HepG2 (cell line): ENCODE measurements around the gene TGFBRAP1. TPM values are rescaled to one million over a fixed set of nuclear protein-coding genes. Genes with fewer than 3 reads are reported as not detected.

Source experiments
- ATAC-seq: fragments of 200-7000 bp; cut with Tn5 transposase; 3 replicates; pipeline ENCODE4 v1.9.1; 2020; ENCODE audit warnings: mild to moderate bottlenecking, moderate library complexity
- BruUV-seq: library from RNA; stranded (reverse); fragments of 400-500 nt; replicated peaks from 2 replicates; lab custom pipeline; 2021; lab: Mats Ljungman, UMichigan
- CTCF ChIA-PET: fragments of 300-600 bp; formaldehyde crosslinking; extraction: SDS; loops from one replicate; lab custom pipeline; 2021; ENCODE audit warnings: low total read pairs, inconsistent platforms, low intra/inter-chr PET ratio; lab: Yijun Ruan, JAX
- POLR2A ChIA-PET: fragments of 350-600 bp; sonication (Branson Sonifier 250); formaldehyde crosslinking; loops from one replicate; lab custom pipeline; 2020; ENCODE audit warnings: antibody characterized with exemption, inconsistent platforms; lab: Yijun Ruan, JAX
- DNase-seq: peaks from one replicate; pipeline ENCODE4 v3.0.0-alpha.2; 2015; ENCODE audit warnings: low spot score
- FAIRE-seq: peaks from 3 replicates; lab custom pipeline; 2011; peaks lifted over from hg19 to GRCh38; lab: Jason Lieb, UNC
- H2AFZ ChIP-seq: one replicate; pipeline ENCODE4 v1.6.1; 2011; ENCODE audit warnings: low read length, inconsistent platforms
- H3K27ac ChIP-seq: fragments of 300-600 bp; 3 replicates; pipeline ENCODE4 v1.8.0; 2011; ENCODE audit warnings: mixed run types, mild to moderate bottlenecking, mixed read lengths, low read length, inconsistent platforms; ENCODE audit not compliant: insufficient read depth; ENCODE audit errors: extremely low read length
- H3K27me3 ChIP-seq, 2 experiments: fragments of 200-600 bp in 1 of 2; 2 replicates in 1 of 2; 3 replicates in 1 of 2; pipeline versions ENCODE4 v1.6.0 to v1.8.0; 2011; ENCODE audit warnings: low read length in 2 of 2, mild to moderate bottlenecking in 2 of 2, moderate library complexity in 2 of 2, inconsistent platforms in 1 of 2; ENCODE audit not compliant: insufficient read depth in 2 of 2, control insufficient read depth in 1 of 2
- H3K36me3 ChIP-seq, 2 experiments: fragments of 200-600 bp in 1 of 2; replicated peaks in 1 of 2; 2 replicates in 1 of 2; 3 replicates in 1 of 2; pipeline versions ENCODE4 v1.5.1 to v1.8.0; 2011; ENCODE audit warnings: low read length in 2 of 2, inconsistent platforms in 1 of 2; ENCODE audit not compliant: insufficient read depth in 2 of 2, control insufficient read depth in 1 of 2
- H3K4me1 ChIP-seq: 2 replicates; pipeline ENCODE4 v1.5.1; 2012; ENCODE audit warnings: low read length, inconsistent platforms; ENCODE audit not compliant: insufficient read depth
- H3K4me2 ChIP-seq: 2 replicates; pipeline ENCODE4 v1.6.0; 2011; ENCODE audit warnings: low read depth, low read length, inconsistent platforms
- H3K4me3 ChIP-seq, 3 experiments: fragments of 200-600 bp in 1 of 3; sonication (generic), shearing (Covaris generic) in 1 of 3; replicated peaks in 1 of 3; 2 replicates each; pipeline ENCODE4 v1.5.1; 2011 to 2016; ENCODE audit warnings: low read length in 3 of 3, inconsistent platforms in 2 of 3, low read depth in 2 of 3, mild to moderate bottlenecking in 2 of 3, control low read depth in 1 of 3, mixed read lengths in 1 of 3; ENCODE audit not compliant: insufficient read depth in 1 of 3
- H3K79me2 ChIP-seq: one replicate; pipeline ENCODE4 v1.6.1; 2011; ENCODE audit warnings: low read length, inconsistent platforms; ENCODE audit not compliant: insufficient read depth
- H3K9ac ChIP-seq: 2 replicates; pipeline ENCODE4 v1.6.0; 2011; ENCODE audit warnings: mild to moderate bottlenecking, low read depth, low read length, inconsistent platforms; ENCODE audit not compliant: insufficient read depth
- H3K9me3 ChIP-seq: 2 replicates; pipeline ENCODE4 v1.5.1; 2012; ENCODE audit warnings: mild to moderate bottlenecking, low read length
- H4K20me1 ChIP-seq: 2 replicates; pipeline ENCODE4 v1.6.0; 2011; ENCODE audit warnings: inconsistent platforms, mild to moderate bottlenecking, low read length, moderate library complexity; ENCODE audit not compliant: insufficient read depth
- ATF7 ChIP-seq, 2 experiments: fragments of 450-650 bp in 1 of 2; sonication (generic) in 1 of 2; formaldehyde crosslinking in 1 of 2; IDR thresholded peaks; 2 replicates each; pipeline versions ENCODE4 v1.4.0 to v1.6.1; 2016 to 2020; ENCODE audit warnings: antibody characterized with exemption in 1 of 2, mild to moderate bottlenecking in 1 of 2, missing genetic modification reagents in 1 of 2
- BCL6 ChIP-seq: IDR thresholded peaks from 2 replicates; pipeline ENCODE4 v1.6.1; 2016; ENCODE audit warnings: missing genetic modification reagents, missing compliant biosample characterization
- CBX5 ChIP-seq: sonication (generic); formaldehyde crosslinking; IDR thresholded peaks from 2 replicates; pipeline ENCODE4 v1.4.0; 2020; ENCODE audit warnings: missing genetic modification reagents, borderline replicate concordance
- CREB3 ChIP-seq: sonication (generic); formaldehyde crosslinking; IDR thresholded peaks from 2 replicates; pipeline ENCODE4 v1.5.0; 2020; ENCODE audit warnings: missing genetic modification reagents
- DRAP1 ChIP-seq: IDR thresholded peaks from 2 replicates; pipeline ENCODE4 v1.6.1; 2016; ENCODE audit warnings: missing genetic modification reagents, missing compliant biosample characterization
- GATA4 ChIP-seq: sonication (generic); IDR thresholded peaks from 2 replicates; pipeline ENCODE4 v1.6.1; 2016; ENCODE audit warnings: antibody characterized with exemption, low read depth, borderline replicate concordance
- GPBP1L1 ChIP-seq: sonication (generic); formaldehyde crosslinking; IDR thresholded peaks from 2 replicates; pipeline ENCODE4 v1.5.0; 2020; ENCODE audit warnings: mild to moderate bottlenecking, missing genetic modification reagents
- RAD51 ChIP-seq: fragments of 450-650 bp; IDR thresholded peaks from 2 replicates; pipeline ENCODE4 v1.6.1; 2016; ENCODE audit warnings: borderline replicate concordance
- ZBTB3 ChIP-seq: sonication (generic); formaldehyde crosslinking; IDR thresholded peaks from 2 replicates; pipeline ENCODE4 v1.4.0; 2020; ENCODE audit warnings: low read depth, mild to moderate bottlenecking, moderate library complexity, missing genetic modification reagents, borderline replicate concordance
- ZBTB44 ChIP-seq: sonication (generic); formaldehyde crosslinking; IDR thresholded peaks from 2 replicates; pipeline ENCODE4 v1.4.0; 2020; ENCODE audit warnings: missing genetic modification reagents
- ZNF20 ChIP-seq: sonication (generic); formaldehyde crosslinking; IDR thresholded peaks from 2 replicates; pipeline ENCODE4 v1.4.0; 2020; ENCODE audit warnings: mild to moderate bottlenecking, moderate library complexity, missing genetic modification reagents
- ZNF260 ChIP-seq: sonication (generic); formaldehyde crosslinking; IDR thresholded peaks from 2 replicates; pipeline ENCODE4 v1.4.0; 2020; ENCODE audit warnings: missing genetic modification reagents, low read depth, mild to moderate bottlenecking, borderline replicate concordance
- ZNF280D ChIP-seq: sonication (generic); formaldehyde crosslinking; IDR thresholded peaks from 2 replicates; pipeline ENCODE4 v1.5.1; 2020; ENCODE audit warnings: mild to moderate bottlenecking, missing genetic modification reagents
- ZNF446 ChIP-seq: sonication (generic); formaldehyde crosslinking; IDR thresholded peaks from 2 replicates; pipeline ENCODE4 v1.5.0; 2020; ENCODE audit warnings: mild to moderate bottlenecking, missing genetic modification reagents
- ZNF691 ChIP-seq: sonication (generic); formaldehyde crosslinking; IDR thresholded peaks from 2 replicates; pipeline ENCODE4 v1.4.0; 2020; ENCODE audit warnings: missing genetic modification reagents, low read depth, mild to moderate bottlenecking, borderline replicate concordance
- WGBS: methylation state at CpG from one replicate; pipeline ENCODE4 v1.1.6; 2017; ENCODE audit warnings: low lambda C conversion rate; 5-methylcytosine and 5-hydroxymethylcytosine counted together
- in situ Hi-C: cut with HindIII; loops from 2 replicates; pipeline ENCODE4 v1.10.0; 2017; ENCODE audit warnings: low pct_unique_long_range_greater_than_20kb; ENCODE audit not compliant: extremely low pct_ligation_motif_present
- intact Hi-C: fragments of 100-400 bp; cut with micrococcal nuclease; formaldehyde crosslinking; loops from one replicate; pipeline ENCODE4 v1.10.0; 2022; ENCODE audit not compliant: unreplicated experiment
- polyA plus RNA-seq, 8 experiments: library from polyadenylated mRNA; depleted of rRNA in 3 of 8; stranded (reverse) in 7 of 8; unstranded in 1 of 8; fragments of >200 nt; fragmentation: Illumina TruSeq in 4 of 8; extraction: Trizol in 4 of 8; gene quantifications; 2 replicates each; pipeline versions ENCODE4 v1.2.1 to v1.2.3, GENCODE V29; 2011 to 2016; ENCODE audit warnings: low read depth in 4 of 8, missing spikeins in 1 of 8, mixed read lengths in 1 of 8; ENCODE audit not compliant: insufficient read depth in 1 of 8
- total RNA-seq, 5 experiments: library from RNA; depleted of rRNA; stranded (reverse); fragments of >200 nt; fragmentation: Illumina TruSeq; extraction: Trizol; gene quantifications; 2 replicates each; pipeline ENCODE4 v1.2.3, GENCODE V29; 2016; ENCODE audit warnings: low read depth in 1 of 5

The TGFBRAP1 gene
- total and polyA plus RNA-seq, 2 of the 13 experiments (the other 11 are each of a cell fraction or from before 2014, with no cell fraction given), result 12.7 to 22.9 TPM

- no peak for TF ChIP-seq GATA4
- TF ChIP-seq BCL6 (CRISPR knock-in tag), result no peak
- no peak for TF ChIP-seq ZNF280D (CRISPR knock-in tag)
- TF ChIP-seq ATF7 (IDR thresholded peaks at IDR 0.05), result no peak
- TF ChIP-seq ATF7 (CRISPR knock-in tag; IDR thresholded peaks at IDR 0.05), result no peak
These were observed 15.7 kb downstream of the TGFBRAP1 start (continued) for GRCh38 chr2:105313877-105314276.

- intact Hi-C loops, result no loop called here
- H3K27ac ChIP-seq, result no peak overlapping the region
- no peaks in the 10 kb centered on the region for H3K27me3 ChIP-seq
- H3K9ac ChIP-seq, result no peak overlapping the region
- H3K9me3 ChIP-seq, result no peaks in the 10 kb centered on the region
- no peak overlapping the region for H2AFZ ChIP-seq
- peaks cover 11% of the 10 kb centered on the region; the same call in 1 of the 2 replicates for H4K20me1 ChIP-seq
- H3K4me1 ChIP-seq, result no peaks in the 10 kb centered on the region
- peaks cover 26 to 28% of the 10 kb centered on the region in 2 experiments for H3K36me3 ChIP-seq
- BruUV-seq, result no TSS peak
- CTCF ChIA-PET, result no interaction called here
- peaks cover 51% of the 10 kb centered on the region for H3K79me2 ChIP-seq
- in situ Hi-C loops, result no loop called here
- DNase-seq (no peak), FAIRE-seq (no peak), ATAC-seq (no peak)
- H3K4me3 ChIP-seq, result no peak overlapping the region
- no peak overlapping the region for H3K4me2 ChIP-seq
- POLR2A ChIA-PET, result no interaction called here
- 98% methylated on average over 4 of the region's 4 CpGs for WGBS
- TF ChIP-seq RAD51, result no peak
- no peak for TF ChIP-seq CBX5
- TF ChIP-seq ZBTB3 (CRISPR knock-in tag), result no peak
- TF ChIP-seq GPBP1L1 (CRISPR knock-in tag), result no peak
- TF ChIP-seq CREB3 (CRISPR knock-in tag), result no peak
- no peak for TF ChIP-seq DRAP1 (CRISPR knock-in tag)
- TF ChIP-seq ZBTB44 (CRISPR knock-in tag), result no peak
- no peak for TF ChIP-seq ZNF446 (CRISPR knock-in tag)
- TF ChIP-seq ZNF20 (CRISPR knock-in tag), result no peak
- no peak for TF ChIP-seq ZNF260 (CRISPR knock-in tag)
- no peak for TF ChIP-seq ZNF691 (CRISPR knock-in tag)
These were observed 20.4 kb downstream of the TGFBRAP1 start for GRCh38 chr2:105309147-105309545.
